ENCODE measurements around the gene KRT83.
"Not testable (repeated sequence)": the region's sequence is repeated elsewhere in the genome, so short reads cannot be mapped to it uniquely, and the experiment has no call there.

KRT83 gene

GRCh38 chr12:52327830-52328500 lies 6.8 kb upstream of the KRT83 start:
- Mint-ChIP-seq H3K27me3 (peaks cover 7% of the 10 kb centered on the region), H3K4me3 (no peak overlapping the region), H3K4me1 (peaks cover 8% of the 10 kb centered on the region), H3K9me3 (no peaks in the 10 kb centered on the region), H3K27ac (no peak overlapping the region), H3K36me3 (ENCODE audit: low read depth) (no peaks in the 10 kb centered on the region)
- ATAC-seq (no peak), DNase-seq (no peak)

- H3K36me3 Mint-ChIP-seq (ENCODE audit: low read depth), result no peaks in the 10 kb centered on the region
- H3K4me3 Mint-ChIP-seq, result no peak overlapping the region
- H3K9me3 Mint-ChIP-seq, result no peaks in the 10 kb centered on the region
- DNase-seq (peak; percentile 77), ATAC-seq (peak; percentile 96)
- H3K27ac Mint-ChIP-seq, result no peak overlapping the region
- peaks cover 8% of the 10 kb centered on the region for H3K4me1 Mint-ChIP-seq
- peaks cover 7% of the 10 kb centered on the region for H3K27me3 Mint-ChIP-seq
These were observed 6.0 kb upstream of the KRT83 start for GRCh38 chr12:52327052-52327829.

- Mint-ChIP-seq H3K36me3 (ENCODE audit: low read depth) (no peaks in the 10 kb centered on the region), H3K27me3 (peaks cover 8% of the 10 kb centered on the region), H3K4me3 (no peak overlapping the region), H3K27ac (no peak overlapping the region), H3K9me3 (no peaks in the 10 kb centered on the region), H3K4me1 (peaks cover 8% of the 10 kb centered on the region)
- DNase-seq, result no peak
- no peak for ATAC-seq
These were observed 2.9 kb upstream of the KRT83 start for GRCh38 chr12:52324153-52324444.

GRCh38 chr12:52323416-52324152 lies 2.4 kb upstream of the KRT83 start:
- H3K27ac Mint-ChIP-seq, result no peak overlapping the region
- H3K4me1 Mint-ChIP-seq, result peaks cover 8% of the 10 kb centered on the region
- ATAC-seq, result no peak
- peaks cover 8% of the 10 kb centered on the region for H3K27me3 Mint-ChIP-seq
- no peak overlapping the region for H3K4me3 Mint-ChIP-seq
- H3K36me3 Mint-ChIP-seq (ENCODE audit: low read depth), result no peaks in the 10 kb centered on the region
- no peak for DNase-seq
- no peaks in the 10 kb centered on the region for H3K9me3 Mint-ChIP-seq

GRCh38 chr12:52323001-52323400 lies 1.8 kb upstream of the KRT83 start:
- Mint-ChIP-seq H3K27me3 (peaks cover 11% of the 10 kb centered on the region), H3K27ac (no peak overlapping the region)

GRCh38 chr12:52322069-52322468 lies 871 bp upstream of the KRT83 start:
- ATAC-seq, result no peak
- H3K36me3 Mint-ChIP-seq (ENCODE audit: low read depth), result no peaks in the 10 kb centered on the region
- H3K4me3 Mint-ChIP-seq, result no peak overlapping the region
- H3K27ac Mint-ChIP-seq, result no peak overlapping the region
- no peaks in the 10 kb centered on the region for H3K9me3 Mint-ChIP-seq
- peaks cover 8% of the 10 kb centered on the region for H3K27me3 Mint-ChIP-seq
- peaks cover 2% of the 10 kb centered on the region for H3K4me1 Mint-ChIP-seq
- no peak for DNase-seq

More at GRCh38 chr12:52323001-52323400, 1.8 kb upstream of the KRT83 start:
- DNase-seq, result no peak
- ATAC-seq, result no peak
- Mint-ChIP-seq H3K9me3 (no peaks in the 10 kb centered on the region), H3K36me3 (ENCODE audit: low read depth) (no peaks in the 10 kb centered on the region), H3K4me3 (no peak overlapping the region), H3K4me1 (peaks cover 8% of the 10 kb centered on the region)

GRCh38 chr12:52321418-52321817 lies 220 bp upstream of the KRT83 start:
- ATAC-seq (no peak), DNase-seq (no peak)
- H3K4me3 Mint-ChIP-seq, result no peak overlapping the region
- H3K36me3 Mint-ChIP-seq (ENCODE audit: low read depth), result no peaks in the 10 kb centered on the region
- no peaks in the 10 kb centered on the region for H3K4me1 Mint-ChIP-seq
- no peak overlapping the region for H3K27ac Mint-ChIP-seq
- peaks cover 8% of the 10 kb centered on the region for H3K27me3 Mint-ChIP-seq
- H3K9me3 Mint-ChIP-seq, result no peaks in the 10 kb centered on the region

- no peak overlapping the region for H3K4me3 Mint-ChIP-seq
- no peaks in the 10 kb centered on the region for H3K36me3 Mint-ChIP-seq (ENCODE audit: low read depth)
- no peak overlapping the region for H3K27ac Mint-ChIP-seq
- DNase-seq (no peak), ATAC-seq (no peak)
- H3K27me3 Mint-ChIP-seq, result peaks cover 8% of the 10 kb centered on the region
- H3K4me1 Mint-ChIP-seq, result no peaks in the 10 kb centered on the region
- no peaks in the 10 kb centered on the region for H3K9me3 Mint-ChIP-seq
These were observed 2.1 kb downstream of the KRT83 start for GRCh38 chr12:52319097-52319496.

- H3K4me1 Mint-ChIP-seq, result no peaks in the 10 kb centered on the region
- peaks cover 8% of the 10 kb centered on the region for H3K27me3 Mint-ChIP-seq
- no peak for DNase-seq
- no peaks in the 10 kb centered on the region for H3K36me3 Mint-ChIP-seq (ENCODE audit: low read depth)
- ATAC-seq, result no peak
- no peak overlapping the region for H3K27ac Mint-ChIP-seq
- no peak overlapping the region for H3K4me3 Mint-ChIP-seq
- H3K9me3 Mint-ChIP-seq, result no peaks in the 10 kb centered on the region
These were observed 2.8 kb downstream of the KRT83 start for GRCh38 chr12:52318241-52318990.

- ATAC-seq (no peak), DNase-seq (no peak)
- H3K9me3 Mint-ChIP-seq, result no peaks in the 10 kb centered on the region
- no peaks in the 10 kb centered on the region for H3K36me3 Mint-ChIP-seq (ENCODE audit: low read depth)
- no peak overlapping the region for H3K27ac Mint-ChIP-seq
- peaks cover 12% of the 10 kb centered on the region for H3K27me3 Mint-ChIP-seq
- H3K4me3 Mint-ChIP-seq, result no peak overlapping the region
- H3K4me1 Mint-ChIP-seq, result no peaks in the 10 kb centered on the region
These were observed 3.6 kb downstream of the KRT83 start for GRCh38 chr12:52317468-52318052.

- ATAC-seq, result no peak
- no peak overlapping the region for H3K4me3 Mint-ChIP-seq
- no peak overlapping the region for H3K27ac Mint-ChIP-seq
- no peaks in the 10 kb centered on the region for H3K9me3 Mint-ChIP-seq
- H3K27me3 Mint-ChIP-seq, result peaks cover 18% of the 10 kb centered on the region
- DNase-seq, result no peak
- no peaks in the 10 kb centered on the region for H3K4me1 Mint-ChIP-seq
- no peaks in the 10 kb centered on the region for H3K36me3 Mint-ChIP-seq (ENCODE audit: low read depth)
These were observed 4.5 kb downstream of the KRT83 start for GRCh38 chr12:52316701-52317100.

GRCh38 chr12:52316290-52316689 lies 4.9 kb downstream of the KRT83 start:
- H3K27ac Mint-ChIP-seq, result no peak overlapping the region
- peaks cover 23% of the 10 kb centered on the region for H3K27me3 Mint-ChIP-seq
- no peak for DNase-seq
- no peaks in the 10 kb centered on the region for H3K36me3 Mint-ChIP-seq (ENCODE audit: low read depth)
- no peak overlapping the region for H3K4me3 Mint-ChIP-seq
- no peaks in the 10 kb centered on the region for H3K9me3 Mint-ChIP-seq
- H3K4me1 Mint-ChIP-seq, result no peaks in the 10 kb centered on the region
- no peak for ATAC-seq

GRCh38 chr12:52315721-52316120 lies 5.5 kb downstream of the KRT83 start:
- H3K4me1 Mint-ChIP-seq; H3K9me3 Mint-ChIP-seq; H3K36me3 Mint-ChIP-seq (ENCODE audit: low read depth); H3K27ac Mint-ChIP-seq; H3K4me3 Mint-ChIP-seq; ATAC-seq: not testable (repeated sequence)
- DNase-seq, result peak; percentile 51
- H3K27me3 Mint-ChIP-seq, result peaks cover 26% of the 10 kb centered on the region

- ATAC-seq, result no peak
- H3K9me3 Mint-ChIP-seq, result no peaks in the 10 kb centered on the region
These were observed 6.7 kb downstream of the KRT83 start for GRCh38 chr12:52314511-52314910.

More at GRCh38 chr12:52314511-52314910, 6.7 kb downstream of the KRT83 start:
- Mint-ChIP-seq H3K36me3 (ENCODE audit: low read depth) (no peaks in the 10 kb centered on the region), H3K27me3 (peaks cover 31% of the 10 kb centered on the region), H3K4me3 (no peak overlapping the region), H3K4me1 (no peaks in the 10 kb centered on the region), H3K27ac (no peak overlapping the region)
- DNase-seq, result no peak
